ENCODE data around the gene ZNF124.
A peak's percentile ranks its signal among the peaks of the same experiment; 100 is the strongest.

The ZNF124 gene

GRCh38 chr1:247210376-247211117 lies 38.7 kb upstream of the ZNF124 start:
- FAIRE-seq (peak; percentile 72), DNase-seq (ENCODE audit: insufficient read length, low spot score) (peak; percentile 95)
- TF ChIP-seq CTCF (IDR thresholded peaks at IDR 0.05; ENCODE audit: insufficient read depth, missing control alignments), result no peak

- DNase-seq (ENCODE audit: insufficient read length, low spot score), result no peak
- no peak for FAIRE-seq
- no peak for TF ChIP-seq CTCF (IDR thresholded peaks at IDR 0.05; ENCODE audit: insufficient read depth, missing control alignments)
Measured at GRCh38 chr1:247210062-247210375, 38.2 kb upstream of the ZNF124 start.

GRCh38 chr1:247209396-247209795 lies 37.6 kb upstream of the ZNF124 start:
- no peak for DNase-seq (ENCODE audit: insufficient read length, low spot score)
- no peak for TF ChIP-seq CTCF (IDR thresholded peaks at IDR 0.05; ENCODE audit: insufficient read depth, missing control alignments)
- peak; percentile 25 for FAIRE-seq

GRCh38 chr1:247204177-247204647 lies 32.4 kb upstream of the ZNF124 start:
- FAIRE-seq, result no peak
- TF ChIP-seq CTCF (IDR thresholded peaks at IDR 0.05; ENCODE audit: insufficient read depth, missing control alignments), result no peak
- DNase-seq (ENCODE audit: insufficient read length, low spot score), result no peak

GRCh38 chr1:247198781-247199180 lies 27.0 kb upstream of the ZNF124 start:
- no peak for TF ChIP-seq CTCF (IDR thresholded peaks at IDR 0.05; ENCODE audit: insufficient read depth, missing control alignments)
- DNase-seq (ENCODE audit: insufficient read length, low spot score) (no peak), FAIRE-seq (peak; percentile 87)

GRCh38 chr1:247193958-247194357 lies 22.1 kb upstream of the ZNF124 start:
- no peak for TF ChIP-seq CTCF (IDR thresholded peaks at IDR 0.05; ENCODE audit: insufficient read depth, missing control alignments)
- DNase-seq (ENCODE audit: insufficient read length, low spot score), result no peak
- FAIRE-seq, result peak; percentile 75

GRCh38 chr1:247189981-247190798 lies 18.4 kb upstream of the ZNF124 start:
- peak; percentile 84 for FAIRE-seq
- DNase-seq (ENCODE audit: insufficient read length, low spot score), result no peak
- no peak for TF ChIP-seq CTCF (IDR thresholded peaks at IDR 0.05; ENCODE audit: insufficient read depth, missing control alignments)
